Prostate gland (tissue), 2 donors: ENCODE results near the gene TXNDC17.

Experiments used
- CTCF ChIP-seq, 4 experiments: fragments of 200-600 bp in 2 of 4; fragments of 450-650 bp in 2 of 4; sonication (generic) in 2 of 4; IDR thresholded peaks; 1 replicate in 3 of 4; 2 replicates in 1 of 4; pipeline ENCODE4 v1.5.1; 2016 to 2019; ENCODE audit warnings: antibody characterized with exemption in 4 of 4, mild to moderate bottlenecking in 2 of 4, moderate library complexity in 2 of 4
- POLR2A ChIP-seq: fragments of 450-650 bp; IDR thresholded peaks from one replicate; pipeline ENCODE4 v1.6.1; 2016; ENCODE audit warnings: antibody characterized with exemption, mild to moderate bottlenecking
- POLR2AphosphoS5 ChIP-seq: sonication (generic); formaldehyde crosslinking; IDR thresholded peaks from one replicate; pipeline ENCODE4 v1.6.1; 2017; ENCODE audit warnings: antibody characterized with exemption

GRCh38 chr17:6667516-6667915, 26.7 kb downstream of the TXNDC17 start:
- no peak for TF ChIP-seq CTCF (IDR thresholded peaks at IDR 0.05)
- no peak for TF ChIP-seq POLR2A
- TF ChIP-seq POLR2AphosphoS5: no peak
